K562 (cell line): ENCODE results near the gene SNAI1. TPM values are rescaled to one million over a fixed set of nuclear protein-coding genes. Genes with fewer than 3 reads are reported as not detected.
A peak's percentile ranks its signal among the peaks of the same experiment; 100 is the strongest.

Experiments
- AFF1 ChIP-seq, 2 experiments: fragments of 450-650 bp; IDR thresholded peaks; 2 replicates each; pipeline ENCODE4 v1.6.1; 2018; ENCODE audit warnings: mild to moderate bottlenecking in 2 of 2, low read depth in 1 of 2; ENCODE audit not compliant: partially characterized antibody in 2 of 2
- CBX8 ChIP-seq: fragments of 200-600 bp; sonication (generic); IDR thresholded peaks from 2 replicates; pipeline ENCODE4 v1.6.1; 2012; ENCODE audit warnings: borderline replicate concordance, mixed run types, low read depth, mild to moderate bottlenecking, moderate library complexity, mixed read lengths, low read length, control low read depth, inconsistent platforms; ENCODE audit not compliant: poor library complexity, severe bottlenecking; ENCODE audit errors: extremely low read depth
- CCAR2 ChIP-seq: fragments of 200-400 bp; formaldehyde crosslinking; IDR thresholded peaks from 2 replicates; pipeline ENCODE4 v1.6.1; 2017; ENCODE audit warnings: mild to moderate bottlenecking, low read depth, low read length
- EP400 ChIP-seq: fragments of 450-650 bp; IDR thresholded peaks from 2 replicates; pipeline ENCODE4 v1.6.1; 2017; ENCODE audit warnings: antibody characterized with exemption, mild to moderate bottlenecking, moderate library complexity
- HNRNPK ChIP-seq: fragments of 200-400 bp; formaldehyde crosslinking; IDR thresholded peaks from one replicate; pipeline ENCODE4 v1.6.1; 2018; ENCODE audit warnings: mild to moderate bottlenecking, low read depth, low read length; ENCODE audit not compliant: poor library complexity, severe bottlenecking
- MNT ChIP-seq, 2 experiments: fragments of 450-650 bp; conservative IDR thresholded peaks; 2 replicates each; pipeline ENCODE4 v1.6.1; 2017; ENCODE audit warnings: mild to moderate bottlenecking in 2 of 2, moderate library complexity in 2 of 2
- MTA1 ChIP-seq: fragments of 450-650 bp; IDR thresholded peaks from 2 replicates; pipeline ENCODE4 v1.6.1; 2017; ENCODE audit warnings: borderline replicate concordance
- PRDM10 ChIP-seq: fragments of 450-650 bp; IDR thresholded peaks from 2 replicates; pipeline ENCODE4 v1.6.1; 2018; ENCODE audit not compliant: partially characterized antibody
- RAD51 ChIP-seq: fragments of 450-650 bp; IDR thresholded peaks from 2 replicates; pipeline ENCODE4 v1.7.1; 2016; ENCODE audit warnings: low read depth, mild to moderate bottlenecking, borderline replicate concordance
- SPI1 ChIP-seq: IDR thresholded peaks from 2 replicates; pipeline ENCODE4 v1.6.1; 2011; ENCODE audit warnings: low read depth, low read length, control low read depth, borderline replicate concordance
- TFE3 ChIP-seq: fragments of 450-650 bp; formaldehyde crosslinking; IDR thresholded peaks from 2 replicates; pipeline ENCODE4 v1.4.0; 2020; ENCODE audit warnings: mild to moderate bottlenecking, mixed read lengths
- ZNF764 ChIP-seq: fragments of 250-450 bp; sonication (Bioruptor Pico); IDR thresholded peaks from 2 replicates; pipeline ENCODE4 v1.4.0; 2020; ENCODE audit warnings: low read depth, mild to moderate bottlenecking, moderate library complexity
- polyA plus RNA-seq, 8 experiments: library from polyadenylated mRNA; depleted of rRNA in 4 of 8; stranded (reverse) in 5 of 8; unstranded in 3 of 8; fragments of >200 nt; fragmentation: Nextera tagmentation in 2 of 8; fragmentation: Illumina TruSeq in 1 of 8; extraction: Ambion mirVana in 2 of 8; extraction: Trizol in 1 of 8; gene quantifications; 2 replicates each; pipeline versions ENCODE4 v1.2.1 to v1.2.3, GENCODE V29; 2011 to 2014; ENCODE audit warnings: inconsistent platforms in 1 of 8, missing spikeins in 1 of 8
- total RNA-seq, 7 experiments: library from RNA; depleted of rRNA in 6 of 7; stranded (reverse); fragments of >200 nt in 6 of 7; fragmentation: Illumina TruSeq in 2 of 7; extraction: Trizol in 2 of 7; gene quantifications; 2 replicates each; pipeline versions ENCODE4 v1.2.1 to v1.2.3, GENCODE V29; 2011 to 2021; ENCODE audit warnings: low replicate concordance in 1 of 7

The SNAI1 gene
- total and polyA plus RNA-seq, 9 of the 15 experiments (the other 6 are each of a cell fraction or from before 2014, with no cell fraction given), result 0.32 to 11.6 (median 2.0) TPM

- no peak for TF ChIP-seq HNRNPK
- peak; percentile 70; the same call in 1 of the 2 replicates for TF ChIP-seq MTA1
- peak; percentile 78 for TF ChIP-seq SPI1
- peak in 1 of 2 experiments; percentile 22; a peak in 1 of 4 replicates for TF ChIP-seq MNT (conservative IDR thresholded peaks at IDR 0.05)
- TF ChIP-seq EP400, result peak; percentile 25; the same call in 1 of the 2 replicates
- no peak for TF ChIP-seq CBX8
- no peak for TF ChIP-seq PRDM10
- TF ChIP-seq AFF1 (IDR thresholded peaks at IDR 0.05; ENCODE audit: low read depth in 1 of 2, partially characterized antibody in 2 of 2), result peak in 1 of 2 experiments; percentile 24
- TF ChIP-seq TFE3, result peak; percentile 74
- no peak for TF ChIP-seq ZNF764 (CRISPR knock-in tag)
- peak; percentile 78 for TF ChIP-seq RAD51
- no peak for TF ChIP-seq CCAR2
These were observed 10.5 kb downstream of the SNAI1 start (continued) for GRCh38 chr20:49993301-49993751.
